ENCODE data around the gene CT55.

- TF ChIP-seq POLR2A (IDR thresholded peaks at IDR 0.05; ENCODE audit: low read depth, low read length) (no peak), POLR2AphosphoS5 (IDR thresholded peaks at IDR 0.05; ENCODE audit: low read depth, low read length) (no peak), TAF1 (IDR thresholded peaks at IDR 0.05; ENCODE audit: borderline replicate concordance, low read depth, low read length) (no peak)
Observed at GRCh38 chrX:135194684-135195083, 23.5 kb upstream of the CT55 start.

Data from GM12892 (cell line).